Measurements from ENCODE around the gene COL11A2. TPM values are rescaled to one million over a fixed set of nuclear protein-coding genes. Genes with fewer than 3 reads are reported as not detected.
"Not testable (repeated sequence)": the region's sequence is repeated elsewhere in the genome, so short reads cannot be mapped to it uniquely, and the experiment has no call there.

The COL11A2 gene
- total RNA-seq, result 0.11 TPM

GRCh38 chr6:33192105-33192646 lies at the start of gene COL11A2:
Gene COL11A2 (minus strand): TSS chr6:33192467. CDS start chr6:33192240, 227 bp downstream.
- Histone ChIP-seq H3K4me3 (peak within 1 kb of the TSS; percentile 50 to 65), H3K4me1 (peaks cover 11% of the 10 kb centered on the region in 2 donors), H3K27me3 (peaks cover 4% of the 10 kb centered on the region), H3K9me3 (no peaks in the 10 kb centered on the region), H3K36me3 (peaks cover 18 to 29% of the 10 kb centered on the region in 2 donors), H3K27ac (peak within 1 kb of the TSS; percentile 15 to 71)
- TF ChIP-seq CTCF (IDR thresholded peaks at IDR 0.05), result no peak
- no peak for DNase-seq (ENCODE audit: low spot score in 2 of 2)
- intact Hi-C loops (cut with DNase I), result loop anchor here (2.0 kb wide), 1 partner anchor 29 kb away; no protein-coding TSS in a partner anchor

DNA sequence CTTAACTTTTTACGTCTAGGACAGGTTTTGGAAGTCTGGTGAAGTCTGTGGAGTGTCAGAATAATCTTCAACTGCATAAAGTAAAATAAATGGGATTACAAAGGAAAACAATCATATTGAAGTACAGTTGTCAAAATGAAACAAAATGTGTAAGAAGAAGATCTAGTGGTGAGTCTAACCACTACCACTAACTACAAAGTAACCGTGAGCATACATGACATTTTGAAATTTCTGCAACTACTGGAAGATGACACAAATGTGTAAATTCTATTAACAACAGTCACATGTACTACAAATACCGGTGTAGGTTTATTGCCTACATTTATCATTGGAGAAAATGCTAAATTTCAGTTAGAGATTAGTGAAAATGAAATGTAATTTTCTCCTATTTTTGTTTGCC lies 49.7 kb upstream of the COL11A2 start:
- DNase-seq (ENCODE audit: low spot score in 2 of 2), result no peak
- Histone ChIP-seq H3K9me3 (no peaks in the 10 kb centered on the region), H3K4me1 (no peaks in the 10 kb centered on the region), H3K27me3 (no peaks in the 10 kb centered on the region), H3K27ac (no peak overlapping the region), H3K4me3 (no peak overlapping the region), H3K36me3 (no peaks in the 10 kb centered on the region)
- intact Hi-C loops (cut with DNase I), result no loop called here
- TF ChIP-seq CTCF (IDR thresholded peaks at IDR 0.05), result no peak

GRCh38 chr6:33237741-33238140 lies 45.5 kb upstream of the COL11A2 start:
- Histone ChIP-seq H3K36me3 (no peaks in the 10 kb centered on the region), H3K27me3 (no peaks in the 10 kb centered on the region), H3K9me3 (no peaks in the 10 kb centered on the region), H3K4me3 (no peak overlapping the region), H3K4me1 (no peaks in the 10 kb centered on the region), H3K27ac (no peak overlapping the region)
- TF ChIP-seq CTCF (IDR thresholded peaks at IDR 0.05), result no peak
- DNase-seq (ENCODE audit: low spot score in 2 of 2), result no peak
- intact Hi-C loops (cut with DNase I), result no loop called here

DNA sequence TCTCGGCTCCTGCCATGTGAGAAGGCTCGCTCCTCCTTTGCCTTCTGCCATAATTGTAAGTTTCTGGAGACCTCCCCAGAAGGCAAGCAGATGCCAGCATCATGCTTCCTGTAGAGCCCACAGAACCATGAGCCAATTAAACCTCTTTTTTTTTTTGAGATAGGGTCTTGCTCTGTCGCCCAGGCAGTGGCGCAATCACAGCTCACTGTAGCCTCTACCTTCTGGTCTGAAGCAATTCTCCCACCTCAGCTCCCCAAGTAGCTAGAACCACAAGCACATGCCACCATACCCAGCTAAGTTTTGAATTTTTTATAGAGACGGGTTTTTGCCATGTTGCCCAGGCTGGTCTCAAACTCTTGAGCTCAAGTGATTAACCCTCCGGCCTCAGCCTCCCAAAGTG lies 44.6 kb upstream of the COL11A2 start:
- no peaks in the 10 kb centered on the region for H3K27me3 ChIP-seq
- no peak overlapping the region for H3K4me3 ChIP-seq
- DNase-seq (ENCODE audit: low spot score in 2 of 2), result no peak
- no peak for TF ChIP-seq CTCF (IDR thresholded peaks at IDR 0.05)
- no peak overlapping the region for H3K27ac ChIP-seq
- no peaks in the 10 kb centered on the region for H3K4me1 ChIP-seq
- no peaks in the 10 kb centered on the region for H3K36me3 ChIP-seq
- intact Hi-C loops (cut with DNase I), result no loop called here
- H3K9me3 ChIP-seq, result no peaks in the 10 kb centered on the region

- Histone ChIP-seq H3K4me1 (no peaks in the 10 kb centered on the region), H3K9me3 (no peaks in the 10 kb centered on the region), H3K36me3 (no peaks in the 10 kb centered on the region), H3K27me3 (no peaks in the 10 kb centered on the region), H3K27ac (no peak overlapping the region), H3K4me3 (no peak overlapping the region)
- no peak for TF ChIP-seq CTCF (IDR thresholded peaks at IDR 0.05)
- intact Hi-C loops (cut with DNase I), result no loop called here
- no peak for DNase-seq (ENCODE audit: low spot score in 2 of 2)
Measured at GRCh38 chr6:33236328-33236727, 44.1 kb upstream of the COL11A2 start.

DNA sequence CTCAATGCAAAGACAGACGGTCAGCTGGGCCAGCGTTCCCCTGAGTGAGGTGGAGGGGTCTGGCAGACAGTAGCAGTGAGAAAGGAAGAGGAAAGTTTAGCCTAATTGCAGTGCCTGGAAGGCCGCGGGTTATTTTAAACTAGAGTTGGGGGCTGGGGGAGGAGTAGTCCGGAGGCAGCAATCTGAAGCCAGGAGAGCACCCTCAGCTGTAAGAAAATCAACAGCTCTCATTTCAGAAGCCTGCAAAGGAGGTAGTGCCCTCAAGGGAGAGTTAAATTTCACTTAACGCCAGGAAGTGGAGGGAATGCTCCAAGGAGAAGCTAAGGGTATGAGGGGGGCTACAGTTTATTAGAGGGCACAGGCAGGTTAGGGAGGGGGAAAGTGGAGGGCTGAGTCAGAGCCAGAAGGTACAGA lies 43.0 kb upstream of the COL11A2 start:
- H3K4me1 ChIP-seq, result no peaks in the 10 kb centered on the region
- H3K9me3 ChIP-seq, result no peaks in the 10 kb centered on the region
- no peak overlapping the region for H3K27ac ChIP-seq
- intact Hi-C loops (cut with DNase I), result no loop called here
- H3K36me3 ChIP-seq, result no peaks in the 10 kb centered on the region
- no peaks in the 10 kb centered on the region for H3K27me3 ChIP-seq
- TF ChIP-seq CTCF (IDR thresholded peaks at IDR 0.05), result no peak
- no peak overlapping the region for H3K4me3 ChIP-seq
- DNase-seq (ENCODE audit: low spot score in 2 of 2), result no peak

GRCh38 chr6:33226503-33227120 lies 34.3 kb upstream of the COL11A2 start:
- H3K36me3 ChIP-seq; H3K4me1 ChIP-seq; intact Hi-C loops (cut with DNase I); H3K4me3 ChIP-seq; H3K27me3 ChIP-seq; H3K9me3 ChIP-seq; DNase-seq (ENCODE audit: low spot score in 2 of 2); H3K27ac ChIP-seq: not testable (repeated sequence)

All from ascending aorta (tissue), 2 donors.